GM12878 (cell line): ENCODE data around the gene COL5A1. TPM values are rescaled to one million over a fixed set of nuclear protein-coding genes. Genes with fewer than 3 reads are reported as not detected.

ENCODE experiments used
- CUX1 ChIP-seq: IDR thresholded peaks from 2 replicates; pipeline ENCODE4 v1.6.1; 2012; ENCODE audit warnings: improper control_type of control experiment, low read depth, low read length; ENCODE audit not compliant: insufficient replicate concordance
- NRF1 ChIP-seq: conservative IDR thresholded peaks from 2 replicates; pipeline ENCODE4 v1.6.1; 2011; ENCODE audit warnings: mild to moderate bottlenecking, low read depth, low read length, improper control_type of control experiment
- RB1 ChIP-seq: fragments of 450-650 bp; formaldehyde crosslinking; IDR thresholded peaks from 2 replicates; pipeline ENCODE4 v1.6.1; 2017; ENCODE audit warnings: mild to moderate bottlenecking, borderline replicate concordance
- STAT1 ChIP-seq: fragments of 450-650 bp; conservative IDR thresholded peaks from 2 replicates; pipeline ENCODE4 v1.6.1; 2014; ENCODE audit warnings: antibody characterized with exemption, mild to moderate bottlenecking
- polyA plus RNA-seq, 11 experiments: library from polyadenylated mRNA; depleted of rRNA in 4 of 11; unstranded in 6 of 11; stranded (reverse) in 5 of 11; fragments of >200 nt; fragmentation: Nextera tagmentation in 4 of 11; fragmentation: Illumina TruSeq in 1 of 11; extraction: Ambion mirVana in 4 of 11; extraction: Trizol in 1 of 11; gene quantifications; 1 replicate in 1 of 11; 2 replicates in 10 of 11; pipeline versions ENCODE4 v1.2.1 to v1.2.3, GENCODE V29; 2011 to 2016; ENCODE audit warnings: inconsistent platforms in 2 of 11, missing spikeins in 2 of 11, low read depth in 1 of 11
- total RNA-seq, 4 experiments: library from RNA; depleted of rRNA in 3 of 4; stranded (reverse); fragments of >200 nt in 3 of 4; fragmentation: Illumina TruSeq in 1 of 4; extraction: Trizol in 1 of 4; gene quantifications; 2 replicates each; pipeline versions ENCODE4 v1.2.1 to v1.2.3, GENCODE V29; 2013 to 2021
- TF ChIP-seq, protein P1 (sequence below): IDR thresholded peaks from 2 replicates; pipeline ENCODE4 v1.6.1; 2012; ENCODE audit warnings: low read depth, low read length, improper control_type of control experiment

The COL5A1 gene
- total and polyA plus RNA-seq, 10 of the 15 experiments (the other 5 are each of a cell fraction or from before 2014, with no cell fraction given) = under 0.01 to 0.15 (median 0.13) TPM; not detected in 4

DNA sequence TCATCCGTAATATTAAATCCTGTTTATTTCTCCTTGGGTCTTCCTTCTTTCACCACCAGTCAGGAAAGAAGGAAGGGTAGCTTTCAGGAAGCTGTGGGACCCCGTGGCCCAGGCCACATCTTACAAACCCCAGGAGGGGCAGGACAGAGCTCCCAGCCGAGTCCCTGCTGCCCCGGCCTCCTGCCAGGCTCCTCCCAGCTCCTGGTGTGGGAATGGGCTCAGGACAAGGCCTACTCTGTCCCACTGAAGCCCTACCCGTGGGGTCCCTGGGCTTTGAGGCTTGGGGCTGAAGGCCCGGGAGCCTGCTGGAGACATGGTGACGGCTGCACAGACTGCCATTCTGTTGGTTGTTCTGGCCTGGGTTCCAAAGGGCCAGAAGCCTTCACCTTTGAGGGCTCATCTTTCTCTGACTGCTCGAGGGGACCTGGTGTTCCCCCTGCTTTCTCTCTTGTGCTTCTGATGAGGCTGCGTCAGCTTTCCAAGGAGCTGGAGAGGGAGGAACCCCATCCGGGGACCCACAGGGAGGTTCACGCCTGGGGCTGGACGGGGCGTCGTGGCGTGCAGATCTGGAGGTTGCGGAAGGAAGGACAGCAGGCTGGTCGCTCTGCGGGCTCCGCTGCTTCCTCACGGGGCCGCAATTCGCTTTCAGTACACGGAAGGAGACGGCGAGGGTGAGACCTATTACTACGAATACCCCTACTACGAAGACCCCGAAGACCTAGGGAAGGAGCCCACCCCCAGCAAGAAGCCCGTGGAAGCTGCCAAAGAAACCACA is 86.6 kb downstream of the COL5A1 start (continued):
- TF ChIP-seq CUX1 = no peak
- TF ChIP-seq NRF1 = no peak
- TF ChIP-seq STAT1 = no peak
- TF ChIP-seq, protein P1, sequence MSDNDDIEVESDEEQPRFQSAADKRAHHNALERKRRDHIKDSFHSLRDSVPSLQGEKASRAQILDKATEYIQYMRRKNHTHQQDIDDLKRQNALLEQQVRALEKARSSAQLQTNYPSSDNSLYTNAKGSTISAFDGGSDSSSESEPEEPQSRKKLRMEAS = no peak
- TF ChIP-seq RB1 = no peak
